ENCODE results near the gene MEAF6. TPM values are rescaled to one million over a fixed set of nuclear protein-coding genes. Genes with fewer than 3 reads are reported as not detected.

The MEAF6 gene
- total and polyA plus RNA-seq, 9 donors: 36.5 to 54.8 (median 43.4) TPM

GRCh38 chr1:37442644-37443043, 71.9 kb downstream of the MEAF6 start:
- Histone ChIP-seq H3K36me3 (ENCODE audit: control insufficient read depth, insufficient read depth, low read length) (no peaks in the 10 kb centered on the region), H3K27me3 (ENCODE audit: control insufficient read depth, insufficient read depth, low read length) (peaks cover 2% of the 10 kb centered on the region)

More at GRCh38 chr1:37442644-37443043, 71.9 kb downstream of the MEAF6 start:
- Histone ChIP-seq H3K4me3 (ENCODE audit: low read length) (no peak overlapping the region), H3K9me3 (replicated peaks; ENCODE audit: control insufficient read depth, low read depth, low read length) (no peaks in the 10 kb centered on the region), H3K27ac (ENCODE audit: low read length) (no peak overlapping the region), H3K4me1 (ENCODE audit: control insufficient read depth, insufficient read depth, low read length) (no peaks in the 10 kb centered on the region)
- DNase-seq: no peak
- WGBS (ENCODE audit: insufficient coverage): no CpG with 5 or more reads among the region's 2 CpGs

Other genes with a start within 250 kb of the MEAF6 start
- gene ZC3H12A, start 40.2 kb downstream of the MEAF6 start, total RNA-seq: 0.93 TPM
- gene ZC3H12A, start 40.2 kb downstream of the MEAF6 start, polyA plus RNA-seq (ENCODE audit: insufficient read depth in 1 of 8, insufficient read length in 8 of 8, low replicate concordance in 1 of 8): 1 to 10 TPM in 7 of 8 donors, under 1 TPM in 1; 0.59 to 2.1 (median 1.1) TPM
- 7.2 TPM for gene SNIP1, start 39.5 kb upstream of the MEAF6 start, total RNA-seq
- 10 to 100 TPM in 1 of 8 donors, 1 to 10 TPM in 7; 7.9 to 11.0 (median 9.2) TPM for gene SNIP1, start 39.5 kb upstream of the MEAF6 start, polyA plus RNA-seq (ENCODE audit: insufficient read depth in 1 of 8, insufficient read length in 8 of 8, low replicate concordance in 1 of 8)
- 8.2 TPM for gene DNALI1, start 42.2 kb upstream of the MEAF6 start, total RNA-seq
- gene DNALI1, start 42.2 kb upstream of the MEAF6 start, polyA plus RNA-seq (ENCODE audit: insufficient read depth in 1 of 8, insufficient read length in 8 of 8, low replicate concordance in 1 of 8): 10 to 100 TPM; 13.1 to 22.1 (median 16.4) TPM
- 57.5 TPM for gene GNL2, start 81.2 kb upstream of the MEAF6 start, total RNA-seq
- 10 to 100 TPM; 48.6 to 66.1 (median 52.7) TPM for gene GNL2, start 81.2 kb upstream of the MEAF6 start, polyA plus RNA-seq (ENCODE audit: insufficient read depth in 1 of 8, insufficient read length in 8 of 8, low replicate concordance in 1 of 8)
- gene RSPO1, start 120.1 kb upstream of the MEAF6 start, total RNA-seq: 0.09 TPM
- 1 to 10 TPM in 1 of 8 donors, under 1 TPM in 2, not detected in 5; 0.05 to 2.0 (median 0.05) TPM for gene RSPO1, start 120.1 kb upstream of the MEAF6 start, polyA plus RNA-seq (ENCODE audit: insufficient read depth in 1 of 8, insufficient read length in 8 of 8, low replicate concordance in 1 of 8)
- 2.2 TPM for gene CDCA8, start 177.8 kb upstream of the MEAF6 start, total RNA-seq
- gene CDCA8, start 177.8 kb upstream of the MEAF6 start, polyA plus RNA-seq (ENCODE audit: insufficient read depth in 1 of 8, insufficient read length in 8 of 8, low replicate concordance in 1 of 8): 10 to 100 TPM in 6 of 8 donors, 1 to 10 TPM in 2; 7.3 to 13.7 (median 11.6) TPM

Data from muscle of leg (tissue), 11 donors.